ENCODE results near the gene COL21A1. TPM values are rescaled to one million over a fixed set of nuclear protein-coding genes. Genes with fewer than 3 reads are reported as not detected.

The COL21A1 gene
- total RNA-seq, 1 donor from 2014 or later, result not detected

GRCh38 chr6:56230976-56231566, 16.3 kb downstream of the COL21A1 start:
- no peaks in the 10 kb centered on the region for H3K4me1 Mint-ChIP-seq

GRCh38 chr6:56227071-56227879, 20.1 kb downstream of the COL21A1 start:
- ChIA-PET POLR2A (no interaction called here), CTCF (no interaction called here)
- Mint-ChIP-seq H3K4me3 (no peak overlapping the region), H3K9me3 (peaks cover 6% of the 10 kb centered on the region), H3K4me1 (no peaks in the 10 kb centered on the region), H3K36me3 (ENCODE audit: low read depth) (no peaks in the 10 kb centered on the region), H3K27ac (no peak overlapping the region), H3K27me3 (no peaks in the 10 kb centered on the region)
- TF ChIP-seq CTCF (IDR thresholded peaks at IDR 0.05), result no peak
- ATAC-seq (ENCODE audit: low read depth) (no peak), DNase-seq (no peak)
- intact Hi-C loops (cut with micrococcal nuclease), result no loop called here

More at GRCh38 chr6:56230976-56231566, 16.3 kb downstream of the COL21A1 start:
- Mint-ChIP-seq H3K36me3 (ENCODE audit: low read depth) (no peaks in the 10 kb centered on the region), H3K4me3 (no peak overlapping the region), H3K27me3 (no peaks in the 10 kb centered on the region), H3K9me3 (peaks cover 2% of the 10 kb centered on the region), H3K27ac (no peak overlapping the region)
- TF ChIP-seq CTCF (IDR thresholded peaks at IDR 0.05), result no peak
- intact Hi-C loops (cut with micrococcal nuclease), result no loop called here
- ChIA-PET CTCF (no interaction called here), POLR2A (no interaction called here)
- ATAC-seq (ENCODE audit: low read depth) (no peak), DNase-seq (no peak)

DNA sequence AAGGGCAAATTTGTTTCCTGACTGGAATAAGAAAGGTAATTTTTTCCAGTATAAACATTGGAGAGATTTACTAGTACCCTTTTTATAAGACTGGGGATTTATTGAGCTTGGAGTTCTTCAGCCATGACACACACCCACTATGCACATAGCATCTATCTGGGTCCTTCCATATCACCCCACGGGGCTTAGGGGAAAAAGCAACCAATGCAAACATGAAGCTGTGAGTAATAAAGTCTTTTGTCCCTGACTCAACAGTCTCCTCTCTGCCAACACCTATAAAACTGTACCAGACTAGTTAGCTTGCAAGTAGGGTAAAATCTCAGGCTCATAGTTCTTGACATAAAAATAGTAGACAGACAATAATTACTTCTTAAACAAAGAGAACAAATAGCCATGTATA, 23.4 kb downstream of the COL21A1 start:
- no peak for TF ChIP-seq CTCF (IDR thresholded peaks at IDR 0.05)
- CTCF ChIA-PET, result no interaction called here
- no peak for DNase-seq
- Mint-ChIP-seq H3K9me3 (peaks cover 4% of the 10 kb centered on the region), H3K27ac (no peak overlapping the region), H3K36me3 (ENCODE audit: low read depth) (no peaks in the 10 kb centered on the region), H3K4me3 (no peak overlapping the region), H3K4me1 (no peaks in the 10 kb centered on the region), H3K27me3 (no peaks in the 10 kb centered on the region)
- POLR2A ChIA-PET, result no interaction called here
- no peak for ATAC-seq (ENCODE audit: low read depth)
- intact Hi-C loops (cut with micrococcal nuclease), result no loop called here

DNA sequence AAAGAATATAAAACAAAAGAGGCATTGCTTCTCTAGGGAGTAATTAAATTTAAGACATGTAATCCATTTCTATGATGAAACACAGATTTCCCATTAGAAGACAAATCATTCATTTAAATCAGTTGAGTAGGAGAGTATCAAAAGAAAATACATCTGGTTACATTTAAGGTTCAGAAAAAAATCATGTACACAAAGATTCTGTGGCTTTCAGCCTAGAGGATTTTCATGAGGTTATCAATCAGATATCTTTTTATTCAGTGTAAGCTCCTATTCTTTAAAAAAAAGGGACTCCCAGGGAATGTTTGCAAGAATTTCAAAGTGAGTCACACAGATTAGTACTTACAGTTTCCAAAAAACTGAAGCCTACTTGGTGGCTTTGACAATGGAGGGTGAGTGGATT, 24.9 kb downstream of the COL21A1 start:
- no peaks in the 10 kb centered on the region for H3K36me3 Mint-ChIP-seq (ENCODE audit: low read depth)
- no peak overlapping the region for H3K27ac Mint-ChIP-seq
- no peaks in the 10 kb centered on the region for H3K4me1 Mint-ChIP-seq
- no peak for TF ChIP-seq CTCF (IDR thresholded peaks at IDR 0.05)
- DNase-seq, result no peak
- ChIA-PET CTCF (no interaction called here), POLR2A (no interaction called here)
- no peak overlapping the region for H3K4me3 Mint-ChIP-seq
- H3K27me3 Mint-ChIP-seq, result no peaks in the 10 kb centered on the region
- intact Hi-C loops (cut with micrococcal nuclease), result no loop called here
- peaks cover 6% of the 10 kb centered on the region for H3K9me3 Mint-ChIP-seq
- no peak for ATAC-seq (ENCODE audit: low read depth)

DNA sequence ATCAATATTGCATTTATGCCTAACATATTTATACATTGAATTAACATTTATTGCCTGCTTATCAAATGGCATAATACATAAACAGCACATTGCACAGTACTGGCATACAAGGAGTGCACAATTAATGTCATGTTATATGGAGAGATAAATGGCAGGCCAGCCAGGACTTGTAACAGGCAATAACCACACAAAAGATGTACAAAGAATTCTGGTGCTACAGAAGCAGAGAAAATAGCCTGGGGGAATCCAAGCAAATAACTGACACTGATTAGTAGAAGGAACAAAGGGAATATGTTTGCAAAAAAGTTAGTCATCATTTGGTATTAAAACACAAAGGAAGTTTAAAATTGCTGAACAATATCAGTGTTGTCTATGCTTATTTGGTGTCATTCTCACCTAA, 27.3 kb downstream of the COL21A1 start:
- H3K36me3 Mint-ChIP-seq (ENCODE audit: low read depth), result no peaks in the 10 kb centered on the region
- DNase-seq (no peak), ATAC-seq (ENCODE audit: low read depth) (no peak)
- no peaks in the 10 kb centered on the region for H3K27me3 Mint-ChIP-seq
- no peak overlapping the region for H3K27ac Mint-ChIP-seq
- intact Hi-C loops (cut with micrococcal nuclease), result no loop called here
- H3K4me3 Mint-ChIP-seq, result no peak overlapping the region
- H3K4me1 Mint-ChIP-seq, result no peaks in the 10 kb centered on the region
- peaks cover 6% of the 10 kb centered on the region for H3K9me3 Mint-ChIP-seq
- ChIA-PET CTCF (no interaction called here), POLR2A (no interaction called here)
- TF ChIP-seq CTCF (IDR thresholded peaks at IDR 0.05), result no peak
